NCI-H1417 (cell line): Measurements from ENCODE around the gene TEX11.

ENCODE experiments used
- DNase-seq, 3 experiments: peaks; one replicate each; lab custom pipeline; 2025; lab: John Stamatoyannopoulos, UW

TEX11 gene

DNA sequence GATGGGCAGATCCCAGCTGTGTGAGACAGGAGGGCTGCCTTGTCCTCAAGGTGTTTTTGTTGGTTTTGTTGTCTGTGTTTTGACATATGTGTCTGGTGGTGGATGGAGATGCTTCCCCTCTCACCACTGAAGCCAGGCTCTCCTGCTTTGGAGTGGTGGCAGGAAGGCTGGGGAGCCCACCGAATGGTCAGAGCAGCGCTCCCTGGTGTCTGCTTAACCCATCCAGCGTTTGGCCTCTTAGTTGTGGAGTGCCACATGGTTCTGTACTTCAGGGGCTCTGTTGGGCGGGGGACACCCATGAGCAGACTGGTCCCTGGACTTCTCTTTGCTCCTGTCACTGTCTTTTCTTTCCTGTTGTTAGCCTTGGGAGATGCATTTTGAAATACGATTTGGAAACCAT, 412.0 kb downstream of the TEX11 start:
- no peak for DNase-seq

DNA sequence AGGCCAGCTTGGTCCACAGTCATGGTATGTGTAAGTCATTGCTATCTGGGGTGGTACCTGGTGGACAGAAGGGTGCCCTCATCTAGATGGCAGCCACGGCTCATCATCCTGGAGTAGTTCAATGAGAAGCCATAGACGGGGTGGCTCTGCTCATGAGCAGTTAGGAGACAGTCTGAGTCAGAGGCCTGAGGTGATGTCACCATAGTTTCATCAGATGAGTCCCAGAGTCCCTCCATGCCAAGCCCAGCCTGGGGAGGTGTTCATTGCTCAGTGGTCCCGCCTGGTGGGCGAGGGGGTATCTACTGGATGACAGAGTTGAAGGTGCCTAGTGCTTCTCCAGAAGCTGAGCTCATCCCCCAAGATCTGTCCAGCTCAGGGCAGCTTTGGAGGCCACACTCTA, 414.1 kb downstream of the TEX11 start:
- no peak for DNase-seq

DNA sequence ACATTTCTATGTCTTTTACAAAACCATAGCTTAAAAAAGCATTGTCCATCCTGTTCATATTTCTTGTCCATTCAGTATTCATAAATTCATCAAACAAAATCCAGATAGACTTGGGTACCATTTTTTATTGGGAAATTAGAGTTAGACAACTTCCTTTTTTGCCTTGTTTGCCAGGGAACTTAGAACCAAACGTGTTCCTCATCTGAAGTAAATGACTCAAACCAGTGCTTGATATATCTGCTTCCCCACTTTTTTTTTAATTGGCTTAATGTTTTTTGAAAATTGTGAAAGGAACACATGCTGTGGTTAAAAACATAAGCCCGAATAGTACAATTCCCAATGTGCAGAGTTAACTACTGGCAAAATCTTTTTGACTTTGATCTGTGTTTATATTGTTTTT, 419.7 kb downstream of the TEX11 start:
- DNase-seq: no peak

DNA sequence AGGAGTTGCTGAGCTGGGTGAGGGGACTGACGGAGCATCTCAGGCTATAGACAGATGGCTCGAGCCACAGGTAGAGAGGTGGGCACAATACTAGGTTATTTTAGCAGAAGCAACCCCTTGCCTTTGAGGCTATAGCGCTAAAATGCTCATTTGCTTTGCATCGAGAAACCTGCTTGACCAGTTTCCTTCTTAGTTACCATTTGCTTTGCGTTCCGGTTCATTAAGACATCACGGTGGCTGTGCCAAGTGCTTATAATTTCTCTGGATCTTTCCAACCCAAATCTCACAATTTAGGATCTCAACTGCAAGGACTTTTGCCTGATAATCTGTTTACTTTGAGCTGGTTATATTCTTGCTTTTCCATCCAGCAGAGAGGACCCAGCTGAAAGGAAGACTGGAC, 423.0 kb downstream of the TEX11 start:
- peak in 2 of 3 experiments; percentile 52 to 75 for DNase-seq

DNA sequence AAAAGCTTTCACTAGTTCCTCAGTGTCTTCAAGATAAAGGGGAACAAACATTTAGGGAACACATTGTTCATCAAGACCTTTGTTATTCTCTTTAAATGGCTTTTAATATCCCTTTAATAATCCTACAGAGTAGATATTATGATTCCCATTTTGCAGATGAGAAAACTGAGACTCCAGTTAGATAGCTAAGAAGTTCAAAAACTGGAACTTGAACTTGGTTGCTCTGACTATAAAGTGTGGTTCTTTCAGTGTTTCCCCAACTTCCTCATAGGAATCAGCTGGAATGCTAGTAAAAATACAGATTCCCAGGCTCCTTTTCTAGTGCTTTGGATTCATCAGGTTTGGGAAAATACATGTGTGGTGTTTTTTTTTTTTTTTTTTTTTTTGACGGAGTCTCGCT, 426.2 kb downstream of the TEX11 start:
- DNase-seq: no peak

DNA sequence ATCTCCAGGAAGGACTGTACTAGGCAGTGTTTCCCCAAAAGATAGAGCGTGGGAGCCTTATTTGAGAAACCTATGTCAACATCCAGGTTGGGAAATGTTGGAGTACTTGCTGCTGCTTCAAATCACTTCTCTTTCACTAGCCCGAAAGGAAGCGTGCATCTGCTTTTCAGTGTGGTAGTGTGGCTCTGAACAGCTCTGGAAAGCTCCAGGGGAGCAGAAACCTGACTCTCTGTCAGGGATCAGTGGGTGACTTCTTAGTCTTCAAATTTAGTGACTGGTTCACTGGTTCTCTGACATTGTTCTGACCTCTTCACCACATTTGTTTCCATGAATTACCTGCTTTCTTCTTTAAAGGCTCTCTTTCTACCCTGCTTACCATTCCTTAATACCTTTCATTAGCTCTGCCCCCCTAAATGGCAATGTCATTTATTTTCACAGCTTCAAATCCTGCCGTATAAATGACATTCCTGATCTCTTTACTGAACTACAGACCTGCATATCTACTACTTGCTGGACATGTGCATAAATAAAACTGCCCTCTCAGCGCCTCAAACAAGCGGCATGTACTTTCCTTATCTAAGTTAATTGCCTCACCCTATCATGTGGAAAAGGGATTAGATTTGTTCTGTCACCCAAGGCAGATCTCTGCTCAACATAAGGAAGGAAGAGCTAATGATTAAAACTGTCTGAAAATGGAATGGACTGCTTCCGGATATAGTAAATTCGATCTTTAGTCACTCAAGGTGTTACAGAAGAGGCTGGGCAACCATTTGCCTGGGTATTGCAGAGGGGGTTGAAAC, 426.8 kb downstream of the TEX11 start:
- DNase-seq: no peak

DNA sequence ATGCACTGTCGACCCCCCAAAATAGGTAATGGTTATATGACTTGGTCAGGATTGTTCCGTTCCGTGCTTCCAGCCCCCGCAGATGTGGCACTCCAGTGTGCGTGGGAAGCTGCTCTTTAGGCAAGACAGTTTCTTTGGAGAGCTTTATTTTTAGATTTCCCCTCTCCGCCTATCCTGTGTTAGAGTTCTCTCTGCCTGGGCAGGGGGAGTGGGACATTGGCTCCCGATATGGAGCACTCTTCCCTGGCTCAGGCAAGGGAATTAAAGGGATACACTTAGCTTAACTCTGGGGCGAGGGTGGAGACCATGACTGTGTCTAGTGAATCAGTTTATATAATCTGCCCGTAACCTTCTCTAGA, 427.9 kb downstream of the TEX11 start:
- DNase-seq: no peak

DNA sequence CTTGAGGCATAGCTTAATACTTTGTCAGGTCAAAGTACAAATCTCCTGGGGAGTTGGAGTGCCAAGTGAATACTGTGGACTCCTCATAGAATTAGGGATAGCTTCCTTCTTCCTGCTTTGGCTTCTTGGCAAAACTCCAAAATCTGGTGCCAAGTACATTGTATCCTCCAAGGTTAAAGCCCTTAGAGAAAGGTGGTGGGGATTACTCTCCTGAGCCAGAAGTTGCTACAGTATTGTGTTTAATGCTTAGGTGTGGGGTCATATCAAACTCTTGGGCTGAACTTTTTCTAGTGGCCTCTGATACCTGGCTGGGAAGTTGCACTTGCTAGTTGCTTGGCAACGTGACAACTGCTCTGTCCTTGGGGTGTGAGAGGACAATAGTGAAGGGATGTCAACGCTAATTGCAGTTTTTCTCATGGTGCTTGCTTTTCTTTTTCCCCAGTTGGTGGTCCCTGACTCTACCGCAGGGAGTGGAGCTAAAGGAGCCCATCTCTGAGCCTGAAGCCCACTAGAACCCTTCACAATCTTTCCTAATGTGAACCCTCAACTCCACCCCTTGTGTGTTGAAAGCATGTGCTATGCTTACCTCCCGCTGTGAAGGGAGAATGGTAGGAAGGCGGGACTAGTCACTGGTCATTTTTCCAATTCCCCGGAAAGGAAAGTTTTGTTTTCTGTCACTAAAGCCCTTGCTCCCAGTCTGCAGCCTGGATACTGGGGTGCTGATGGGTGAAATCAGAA, 428.4 kb downstream of the TEX11 start:
- DNase-seq: peak in 2 of 3 experiments; percentile 16 to 53

DNA sequence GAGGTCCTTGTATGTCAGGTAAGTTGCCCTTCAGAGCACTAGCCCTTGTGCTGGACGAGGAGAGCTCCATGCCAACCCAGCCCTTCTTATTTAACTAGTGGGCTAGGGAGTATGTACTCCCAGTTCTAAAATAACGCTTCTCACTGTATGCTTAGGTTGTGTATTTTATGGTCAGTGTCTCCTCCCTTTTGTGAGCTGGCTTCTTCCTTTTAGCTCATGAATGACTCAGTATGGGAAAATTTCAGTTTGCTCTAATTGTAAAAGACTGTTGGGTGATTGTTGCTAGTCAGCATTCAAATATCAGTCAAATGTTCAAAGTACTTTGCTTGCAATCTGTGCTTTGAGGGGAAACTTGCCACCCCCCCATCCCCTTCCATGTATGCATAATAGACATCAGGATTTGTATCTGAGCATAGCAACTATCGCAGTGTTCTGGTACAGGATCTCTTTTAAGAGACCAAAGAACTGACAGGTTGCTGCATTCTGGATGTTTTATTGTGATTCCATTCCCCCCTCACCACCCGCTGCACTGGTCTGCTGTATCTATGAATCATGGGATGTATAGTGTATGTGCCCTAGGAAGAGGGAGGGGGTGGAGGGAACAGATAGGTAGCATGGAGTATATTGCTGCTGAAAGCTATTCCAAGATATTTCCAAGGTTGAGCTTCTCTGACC, 429.1 kb downstream of the TEX11 start:
- no peak for DNase-seq
